ENCODE results near the gene MYO5C.

DNA sequence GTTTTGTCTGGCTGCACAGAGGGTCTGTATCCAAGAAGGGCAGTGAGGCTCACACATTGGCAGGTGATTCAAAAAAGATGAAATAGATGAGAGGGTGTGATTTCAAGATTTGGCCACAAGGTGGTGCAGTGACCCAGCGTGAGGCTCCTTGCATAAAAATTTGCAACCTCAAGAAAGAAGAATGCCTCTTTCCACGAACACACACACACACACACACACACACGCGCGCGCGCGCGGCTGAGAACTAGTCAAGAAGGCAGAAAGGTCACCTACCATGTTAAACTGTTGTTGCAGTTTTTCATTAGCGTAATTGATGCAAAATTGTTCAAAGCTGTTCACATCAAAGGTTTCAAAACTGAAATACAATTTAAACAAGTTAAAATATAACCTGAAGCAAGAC is 39.2 kb downstream of the MYO5C start:
- TF ChIP-seq, protein P1, sequence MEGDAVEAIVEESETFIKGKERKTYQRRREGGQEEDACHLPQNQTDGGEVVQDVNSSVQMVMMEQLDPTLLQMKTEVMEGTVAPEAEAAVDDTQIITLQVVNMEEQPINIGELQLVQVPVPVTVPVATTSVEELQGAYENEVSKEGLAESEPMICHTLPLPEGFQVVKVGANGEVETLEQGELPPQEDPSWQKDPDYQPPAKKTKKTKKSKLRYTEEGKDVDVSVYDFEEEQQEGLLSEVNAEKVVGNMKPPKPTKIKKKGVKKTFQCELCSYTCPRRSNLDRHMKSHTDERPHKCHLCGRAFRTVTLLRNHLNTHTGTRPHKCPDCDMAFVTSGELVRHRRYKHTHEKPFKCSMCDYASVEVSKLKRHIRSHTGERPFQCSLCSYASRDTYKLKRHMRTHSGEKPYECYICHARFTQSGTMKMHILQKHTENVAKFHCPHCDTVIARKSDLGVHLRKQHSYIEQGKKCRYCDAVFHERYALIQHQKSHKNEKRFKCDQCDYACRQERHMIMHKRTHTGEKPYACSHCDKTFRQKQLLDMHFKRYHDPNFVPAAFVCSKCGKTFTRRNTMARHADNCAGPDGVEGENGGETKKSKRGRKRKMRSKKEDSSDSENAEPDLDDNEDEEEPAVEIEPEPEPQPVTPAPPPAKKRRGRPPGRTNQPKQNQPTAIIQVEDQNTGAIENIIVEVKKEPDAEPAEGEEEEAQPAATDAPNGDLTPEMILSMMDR (IDR thresholded peaks at IDR 0.05): peak; percentile 89
- TF ChIP-seq REST (IDR thresholded peaks at IDR 0.05; ENCODE audit: insufficient read depth in 1 of 2, low read depth in 2 of 2, low read length in 1 of 2) (no peak), TCF7L2 (IDR thresholded peaks at IDR 0.05; ENCODE audit: low read depth, low read length) (peak; percentile 28; the same call in 1 of the 2 replicates), POLR2AphosphoS5 (IDR thresholded peaks at IDR 0.05; ENCODE audit: low read depth, low read length) (no peak), SIN3A (IDR thresholded peaks at IDR 0.05; ENCODE audit: borderline replicate concordance, insufficient read depth, low read depth, low read length) (no peak)

Measured in Panc1 (cell line).